ENCODE data around the gene NR1H2.

Gene NR1H2

DNA sequence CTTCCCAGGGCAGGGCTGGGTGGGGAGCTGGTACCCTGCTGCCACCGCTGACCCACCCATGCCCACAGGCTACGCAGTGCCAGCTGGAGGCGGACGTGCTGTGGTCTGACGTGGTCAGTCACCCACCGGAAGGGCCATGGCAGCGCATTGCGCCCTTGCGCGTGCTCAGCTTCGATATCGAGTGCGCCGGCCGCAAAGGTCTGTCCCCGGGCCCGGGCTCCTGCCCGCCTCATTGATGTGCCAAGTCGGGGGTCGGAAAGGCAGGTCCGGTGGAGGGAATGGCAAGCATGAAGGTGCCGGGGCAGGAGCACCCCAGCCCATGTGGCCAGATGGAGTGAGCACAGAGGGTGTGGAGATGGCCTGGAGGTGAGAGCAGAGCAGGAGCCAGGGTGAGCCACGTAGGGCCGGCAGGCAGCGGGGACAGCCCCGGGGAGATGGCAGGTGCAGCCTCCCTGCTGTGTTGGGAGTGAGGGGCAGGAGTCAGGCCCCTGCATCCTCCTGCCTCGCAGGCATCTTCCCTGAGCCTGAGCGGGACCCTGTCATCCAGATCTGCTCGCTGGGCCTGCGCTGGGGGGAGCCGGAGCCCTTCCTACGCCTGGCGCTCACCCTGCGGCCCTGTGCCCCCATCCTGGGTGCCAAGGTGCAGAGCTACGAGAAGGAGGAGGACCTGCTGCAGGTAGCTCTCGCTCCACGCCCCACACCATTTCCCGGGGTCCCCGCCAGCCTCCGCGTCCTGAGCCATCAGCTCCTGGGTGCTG lies 26.5 kb downstream of the NR1H2 start:
- peaks cover 25% of the 10 kb centered on the region for H3K36me3 ChIP-seq (ENCODE audit: control insufficient read depth, insufficient read depth, low read length)
- H3K27me3 ChIP-seq (replicated peaks; ENCODE audit: control insufficient read depth, insufficient read depth, low read length), result no peaks in the 10 kb centered on the region
- TF ChIP-seq, protein P1, sequence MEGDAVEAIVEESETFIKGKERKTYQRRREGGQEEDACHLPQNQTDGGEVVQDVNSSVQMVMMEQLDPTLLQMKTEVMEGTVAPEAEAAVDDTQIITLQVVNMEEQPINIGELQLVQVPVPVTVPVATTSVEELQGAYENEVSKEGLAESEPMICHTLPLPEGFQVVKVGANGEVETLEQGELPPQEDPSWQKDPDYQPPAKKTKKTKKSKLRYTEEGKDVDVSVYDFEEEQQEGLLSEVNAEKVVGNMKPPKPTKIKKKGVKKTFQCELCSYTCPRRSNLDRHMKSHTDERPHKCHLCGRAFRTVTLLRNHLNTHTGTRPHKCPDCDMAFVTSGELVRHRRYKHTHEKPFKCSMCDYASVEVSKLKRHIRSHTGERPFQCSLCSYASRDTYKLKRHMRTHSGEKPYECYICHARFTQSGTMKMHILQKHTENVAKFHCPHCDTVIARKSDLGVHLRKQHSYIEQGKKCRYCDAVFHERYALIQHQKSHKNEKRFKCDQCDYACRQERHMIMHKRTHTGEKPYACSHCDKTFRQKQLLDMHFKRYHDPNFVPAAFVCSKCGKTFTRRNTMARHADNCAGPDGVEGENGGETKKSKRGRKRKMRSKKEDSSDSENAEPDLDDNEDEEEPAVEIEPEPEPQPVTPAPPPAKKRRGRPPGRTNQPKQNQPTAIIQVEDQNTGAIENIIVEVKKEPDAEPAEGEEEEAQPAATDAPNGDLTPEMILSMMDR (IDR thresholded peaks at IDR 0.05; ENCODE audit: insufficient read depth, low read length, poor library complexity, severe bottlenecking), result no peak
- no peak for DNase-seq (ENCODE audit: extremely low read depth, insufficient read length)
- H3K4me3 ChIP-seq (replicated peaks; ENCODE audit: low read depth, low read length), result no peak overlapping the region

DNA sequence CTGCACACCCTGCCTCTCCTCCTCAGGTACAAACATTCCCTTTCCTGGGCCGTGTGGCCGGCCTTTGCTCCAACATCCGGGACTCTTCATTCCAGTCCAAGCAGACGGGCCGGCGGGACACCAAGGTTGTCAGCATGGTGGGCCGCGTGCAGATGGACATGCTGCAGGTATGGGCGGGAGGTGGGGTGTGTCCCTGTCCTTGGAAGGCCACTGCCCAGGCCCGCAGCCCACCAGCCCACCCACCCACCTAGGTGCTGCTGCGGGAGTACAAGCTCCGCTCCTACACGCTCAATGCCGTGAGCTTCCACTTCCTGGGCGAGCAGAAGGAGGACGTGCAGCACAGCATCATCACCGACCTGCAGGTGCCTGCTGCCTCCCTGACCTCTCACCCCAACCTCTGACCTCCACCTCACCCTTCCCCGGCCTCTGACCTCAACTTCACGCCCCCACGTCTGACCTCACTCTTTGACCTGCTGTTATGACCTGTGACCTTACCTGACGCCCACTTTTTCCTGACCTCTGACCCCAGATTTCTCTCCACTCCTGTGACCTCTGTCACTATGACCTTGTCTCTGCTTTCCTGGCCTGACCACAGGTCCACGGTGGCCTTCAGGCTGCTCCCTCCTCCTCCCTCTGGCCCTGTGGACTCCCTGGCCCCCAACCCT lies 30.0 kb downstream of the NR1H2 start:
- Histone ChIP-seq H3K4me3 (replicated peaks; ENCODE audit: low read depth, low read length) (no peak overlapping the region), H3K36me3 (ENCODE audit: control insufficient read depth, insufficient read depth, low read length) (peaks cover 31% of the 10 kb centered on the region), H3K27me3 (replicated peaks; ENCODE audit: control insufficient read depth, insufficient read depth, low read length) (no peaks in the 10 kb centered on the region)
- TF ChIP-seq, protein P1 (IDR thresholded peaks at IDR 0.05; ENCODE audit: insufficient read depth, low read length, poor library complexity, severe bottlenecking), result no peak
- no peak for DNase-seq (ENCODE audit: extremely low read depth, insufficient read length)

DNA sequence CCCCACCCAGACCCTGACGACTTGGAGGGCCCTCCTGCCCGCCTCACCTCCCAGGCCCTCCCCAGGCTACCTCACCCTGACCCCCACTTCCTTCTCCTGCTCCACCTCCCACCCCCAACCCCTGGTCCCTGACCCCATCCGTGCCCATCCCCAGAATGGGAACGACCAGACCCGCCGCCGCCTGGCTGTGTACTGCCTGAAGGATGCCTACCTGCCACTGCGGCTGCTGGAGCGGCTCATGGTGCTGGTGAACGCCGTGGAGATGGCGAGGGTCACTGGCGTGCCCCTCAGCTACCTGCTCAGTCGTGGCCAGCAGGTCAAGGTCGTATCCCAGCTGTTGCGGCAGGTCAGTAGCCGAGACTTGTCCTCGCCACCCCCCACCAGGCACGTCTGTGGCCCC lies 30.6 kb downstream of the NR1H2 start:
- Histone ChIP-seq H3K27me3 (replicated peaks; ENCODE audit: control insufficient read depth, insufficient read depth, low read length) (no peaks in the 10 kb centered on the region), H3K36me3 (ENCODE audit: control insufficient read depth, insufficient read depth, low read length) (peaks cover 29% of the 10 kb centered on the region), H3K4me3 (replicated peaks; ENCODE audit: low read depth, low read length) (no peak overlapping the region)
- DNase-seq (ENCODE audit: extremely low read depth, insufficient read length), result no peak
- TF ChIP-seq, protein P1 (IDR thresholded peaks at IDR 0.05; ENCODE audit: insufficient read depth, low read length, poor library complexity, severe bottlenecking), result no peak

- TF ChIP-seq, protein P1 (IDR thresholded peaks at IDR 0.05; ENCODE audit: insufficient read depth, low read length, poor library complexity, severe bottlenecking), result no peak
- DNase-seq (ENCODE audit: extremely low read depth, insufficient read length), result no peak
- no peaks in the 10 kb centered on the region for H3K27me3 ChIP-seq (replicated peaks; ENCODE audit: control insufficient read depth, insufficient read depth, low read length)
- peaks cover 16% of the 10 kb centered on the region for H3K36me3 ChIP-seq (ENCODE audit: control insufficient read depth, insufficient read depth, low read length)
- no peak overlapping the region for H3K4me3 ChIP-seq (replicated peaks; ENCODE audit: low read depth, low read length)
These were observed 33.1 kb downstream of the NR1H2 start for GRCh38 chr19:50409347-50409746.

- peaks cover 16% of the 10 kb centered on the region for H3K36me3 ChIP-seq (ENCODE audit: control insufficient read depth, insufficient read depth, low read length)
- no peaks in the 10 kb centered on the region for H3K27me3 ChIP-seq (replicated peaks; ENCODE audit: control insufficient read depth, insufficient read depth, low read length)
- TF ChIP-seq, protein P1 (IDR thresholded peaks at IDR 0.05; ENCODE audit: insufficient read depth, low read length, poor library complexity, severe bottlenecking), result no peak
- no peak overlapping the region for H3K4me3 ChIP-seq (replicated peaks; ENCODE audit: low read depth, low read length)
- DNase-seq (ENCODE audit: extremely low read depth, insufficient read length), result no peak
These were observed 33.9 kb downstream of the NR1H2 start for GRCh38 chr19:50410109-50410508.

All from GM06990 (cell line).